Activated naive CD4-positive, alpha-beta T cell treated with anti-CD3 and anti-CD28 coated beads, Interleukin-2, amount 50 U/mL, for 16 hours (primary cell): ENCODE results near the gene NDUFS1.
"Not testable (repeated sequence)": the region's sequence is repeated elsewhere in the genome, so short reads cannot be mapped to it uniquely, and the experiment has no call there.

ENCODE experiments used
- DNase-seq: peaks from one replicate; pipeline ENCODE4 v3.0.0-alpha.2; 2020

NDUFS1 gene

GRCh38 chr2:206159346-206160124 is at the start of gene NDUFS1, which contains the start of gene EEF1B2:
Gene NDUFS1, minus strand, starts transcription at chr2:206159444. Its CDS starts 5,766 bp downstream, at chr2:206153678.
Gene EEF1B2, plus strand, starts transcription at chr2:206159895. Its CDS starts 85 bp downstream, at chr2:206159980.
- DNase-seq: peak; percentile 98

GRCh38 chr2:206208900-206209299 is 49.7 kb upstream of the NDUFS1 start:
- DNase-seq: no peak

GRCh38 chr2:206207316-206207715 is 48.1 kb upstream of the NDUFS1 start:
- not testable (repeated sequence) for DNase-seq

- DNase-seq: no peak
Measured at GRCh38 chr2:206204710-206205109, 45.5 kb upstream of the NDUFS1 start.

- no peak for DNase-seq
Measured at GRCh38 chr2:206203331-206203730, 44.1 kb upstream of the NDUFS1 start.

- no peak for DNase-seq
Measured at GRCh38 chr2:206202446-206202845, 43.2 kb upstream of the NDUFS1 start.

GRCh38 chr2:206201075-206201848 is 42.0 kb upstream of the NDUFS1 start:
- DNase-seq: no peak

- no peak for DNase-seq
Measured at GRCh38 chr2:206198677-206199076, 39.4 kb upstream of the NDUFS1 start.

- DNase-seq: no peak
Measured at GRCh38 chr2:206193671-206194357, 34.6 kb upstream of the NDUFS1 start.

GRCh38 chr2:206192157-206192556 is 32.9 kb upstream of the NDUFS1 start:
- no peak for DNase-seq

- no peak for DNase-seq
Measured at GRCh38 chr2:206190689-206191088, 31.4 kb upstream of the NDUFS1 start.

GRCh38 chr2:206190111-206190510 is 30.9 kb upstream of the NDUFS1 start:
- DNase-seq: no peak

- no peak for DNase-seq
Measured at GRCh38 chr2:206189691-206190090, 30.4 kb upstream of the NDUFS1 start.

GRCh38 chr2:206181526-206181925 is 22.3 kb upstream of the NDUFS1 start:
- not testable (repeated sequence) for DNase-seq

- no peak for DNase-seq
Measured at GRCh38 chr2:206176901-206177300, 17.7 kb upstream of the NDUFS1 start.

- DNase-seq: no peak
Measured at GRCh38 chr2:206176121-206176520, 16.9 kb upstream of the NDUFS1 start.

GRCh38 chr2:206173147-206173546 is 13.9 kb upstream of the NDUFS1 start:
- no peak for DNase-seq

GRCh38 chr2:206171624-206172397 is 12.6 kb upstream of the NDUFS1 start:
- DNase-seq: not testable (repeated sequence)

- not testable (repeated sequence) for DNase-seq
Measured at GRCh38 chr2:206168230-206168629, 9.0 kb upstream of the NDUFS1 start.

GRCh38 chr2:206164261-206164862 is 5.1 kb upstream of the NDUFS1 start:
- DNase-seq: no peak

- no peak for DNase-seq
Measured at GRCh38 chr2:206163251-206163880, 4.1 kb upstream of the NDUFS1 start.

- DNase-seq: not testable (repeated sequence)
Measured at GRCh38 chr2:206162401-206162800, 3.2 kb upstream of the NDUFS1 start.
